22Rv1 (cell line): ENCODE results near the gene SIX5.

Experiments
- CTCF ChIP-seq: fragments of 450-650 bp; IDR thresholded peaks from 2 replicates; pipeline ENCODE4 v1.5.1; 2017; ENCODE audit warnings: mild to moderate bottlenecking
- ZFX ChIP-seq: fragments of 450-650 bp; IDR thresholded peaks from 2 replicates; pipeline ENCODE4 v1.6.1; 2017; ENCODE audit warnings: antibody characterized with exemption, borderline replicate concordance

GRCh38 chr19:45781214-45782161 is 12.4 kb upstream of the SIX5 start:
- TF ChIP-seq CTCF: no peak
- TF ChIP-seq ZFX: no peak
